ENCODE results near the gene FANCC. TPM values are rescaled to one million over a fixed set of nuclear protein-coding genes. Genes with fewer than 3 reads are reported as not detected.

The FANCC gene
- total and polyA plus RNA-seq, 2 of the 8 experiments (the other 6 are each of a cell fraction or from before 2014, with no cell fraction given), result 7.8 to 15.2 TPM

DNA sequence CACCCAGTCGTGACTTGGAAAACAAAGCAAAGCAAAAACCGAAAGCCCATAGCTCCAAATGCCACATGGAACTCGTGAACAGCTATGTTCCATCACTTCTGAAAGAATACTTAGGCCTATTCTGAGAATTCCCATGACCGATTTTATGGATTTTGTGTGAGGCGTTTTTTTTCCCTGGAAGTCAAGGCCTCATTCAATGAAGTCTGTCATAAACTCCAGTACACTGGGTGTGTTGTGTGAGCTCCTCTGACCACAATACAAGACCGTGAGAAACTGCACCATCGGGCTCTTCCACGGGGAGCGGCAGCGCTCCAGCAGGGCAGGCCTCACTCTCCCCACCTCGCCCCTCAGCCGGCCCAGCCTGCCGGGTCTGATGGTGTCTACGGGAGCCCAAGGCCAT lies 209.5 kb downstream of the FANCC start:
- no peak overlapping the region for H3K27ac ChIP-seq (ENCODE audit: low read depth, low read length)
- H2BK120ac ChIP-seq (replicated peaks; ENCODE audit: low read depth, low read length), result no peak overlapping the region
- H4K20me1 ChIP-seq (replicated peaks in 1 of 2; ENCODE audit: control insufficient read depth in 1 of 2, insufficient read depth in 2 of 2, low read length in 2 of 2), result no peaks in the 10 kb centered on the region
- no peaks in the 10 kb centered on the region for H3K79me2 ChIP-seq (ENCODE audit: control insufficient read depth in 1 of 2, insufficient read depth in 2 of 2, low read length in 2 of 2)
- no peak overlapping the region for H4K91ac ChIP-seq (replicated peaks; ENCODE audit: insufficient read length, low read length)
- H3K79me1 ChIP-seq (ENCODE audit: low read depth, low read length), result no peaks in the 10 kb centered on the region
- H3K27me3 ChIP-seq (replicated peaks in 1 of 4; ENCODE audit: control insufficient read depth in 3 of 4, extremely low read depth in 1 of 4, insufficient read depth in 3 of 4, low read length in 3 of 4), result no peaks in the 10 kb centered on the region
- no peak overlapping the region for H3K4me3 ChIP-seq (ENCODE audit: extremely low read depth in 1 of 4, insufficient read depth in 2 of 4, low read depth in 3 of 4, low read length in 4 of 4)
- no peak overlapping the region for H3K56ac ChIP-seq (replicated peaks; ENCODE audit: insufficient read length, low read depth, low read length)
- no peak overlapping the region for H4K5ac ChIP-seq (ENCODE audit: insufficient read length, low read depth, low read length)
- CTCF ChIA-PET (ENCODE audit: partially characterized antibody), result interaction anchor here (0.6 to 1.9 kb wide), 7 partner anchors 8 to 439 kb away, joined by 3 to 7 read pairs (median 4); no protein-coding TSS in a partner anchor
- peaks cover 0 to 6% (median 2%) of the 10 kb centered on the region in 4 experiments; a peak in 4 of 7 replicates for H3K4me1 ChIP-seq (replicated peaks in 1 of 4; ENCODE audit: control insufficient read depth in 3 of 4, insufficient read depth in 4 of 4, low read length in 3 of 4)
- peaks cover 0 to 4% (median 2%) of the 10 kb centered on the region in 4 experiments; a peak in 2 of 8 replicates for H3K36me3 ChIP-seq (ENCODE audit: control insufficient read depth in 2 of 4, insufficient read depth in 4 of 4, low read length in 3 of 4)
- no peaks in the 10 kb centered on the region for H3K23me2 ChIP-seq (ENCODE audit: low read depth, low read length)
- H2BK20ac ChIP-seq (ENCODE audit: low read length), result no peak overlapping the region
- no peak overlapping the region for H2AFZ ChIP-seq (ENCODE audit: low read length)
- H3K4me2 ChIP-seq (ENCODE audit: insufficient read depth in 1 of 2, low read depth in 2 of 2, low read length in 2 of 2), result no peak overlapping the region
- H2BK5ac ChIP-seq (ENCODE audit: low read depth, low read length), result no peak overlapping the region
- H2BK12ac ChIP-seq (ENCODE audit: low read depth, low read length), result no peak overlapping the region
- DNase-seq (ENCODE audit: low read depth in 1 of 2, low spot score in 2 of 2) (no peak), FAIRE-seq (no peak)
- POLR2A ChIA-PET (ENCODE audit: partially characterized antibody), result no interaction called here
- H3K18ac ChIP-seq (ENCODE audit: extremely low read depth, low read length), result no peak overlapping the region
- no peak overlapping the region for H2AK5ac ChIP-seq (ENCODE audit: low read depth, low read length)
- H3K14ac ChIP-seq (ENCODE audit: insufficient read length), result no peak overlapping the region
- H3K4ac ChIP-seq (replicated peaks; ENCODE audit: insufficient read length, low read depth, low read length), result no peak overlapping the region
- H4K8ac ChIP-seq (ENCODE audit: extremely low read depth, insufficient read depth, low read length), result no peak overlapping the region
- H3K9ac ChIP-seq (replicated peaks in 1 of 4; ENCODE audit: extremely low read depth in 1 of 4, low read depth in 3 of 4, low read length in 3 of 4), result no peak overlapping the region
- H2BK15ac ChIP-seq (ENCODE audit: low read length), result no peak overlapping the region
- no peak overlapping the region for H3K23ac ChIP-seq (ENCODE audit: insufficient read length)
- H3K9me3 ChIP-seq (ENCODE audit: insufficient read depth in 2 of 2, low read depth in 1 of 2, low read length in 1 of 2), result no peaks in the 10 kb centered on the region
- WGBS, 2 experiments (ENCODE audit: extremely low coverage in 1 of 2, insufficient coverage in 1 of 2, insufficient read length in 1 of 2, insufficient replicate concordance in 2 of 2, low coverage in 1 of 2, low lambda C conversion rate in 2 of 2, missing lambda C conversion rate in 1 of 2), result 89% methylated on average over 13 of the region's 14 CpGs; no CpG with 5 or more reads in 1 of the 2 experiments
- no peak for TF ChIP-seq PHF8 (conservative IDR thresholded peaks at IDR 0.05; ENCODE audit: low read depth, low read length)
- no peak for TF ChIP-seq TCF12 (IDR thresholded peaks at IDR 0.05; ENCODE audit: low read depth, low read length)
